Activated CD4-positive, alpha-beta T cell treated with anti-CD3 and anti-CD28 coated beads, Interleukin-2, amount 50 U/mL, for 1 hour (primary cell): ENCODE results near the gene EFS.
"Not testable (repeated sequence)": the region's sequence is repeated elsewhere in the genome, so short reads cannot be mapped to it uniquely, and the experiment has no call there.

Source experiments
- DNase-seq: peaks from one replicate; pipeline ENCODE4 v3.0.0-alpha.2; 2020

The EFS gene

DNA sequence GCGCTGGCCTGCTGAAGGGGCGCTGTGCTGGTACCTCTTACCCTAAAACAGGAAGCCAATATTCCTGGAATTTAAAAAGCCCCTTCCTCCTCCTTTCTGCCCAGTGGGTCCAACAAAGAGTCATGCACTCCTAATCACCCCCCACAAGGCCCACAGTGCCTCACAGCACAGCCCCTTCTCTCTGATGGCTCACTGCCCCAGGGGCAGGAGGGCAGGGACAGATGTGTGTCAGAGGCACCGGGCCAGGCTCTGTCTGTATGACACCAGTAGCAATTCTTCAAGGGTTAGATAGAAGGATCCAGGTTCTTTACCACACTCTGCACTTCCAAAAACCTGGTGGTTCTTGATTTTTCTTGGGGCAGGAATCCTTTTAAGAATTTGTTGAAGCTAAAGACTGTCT, 34.2 kb upstream of the EFS start:
- DNase-seq, result no peak

DNA sequence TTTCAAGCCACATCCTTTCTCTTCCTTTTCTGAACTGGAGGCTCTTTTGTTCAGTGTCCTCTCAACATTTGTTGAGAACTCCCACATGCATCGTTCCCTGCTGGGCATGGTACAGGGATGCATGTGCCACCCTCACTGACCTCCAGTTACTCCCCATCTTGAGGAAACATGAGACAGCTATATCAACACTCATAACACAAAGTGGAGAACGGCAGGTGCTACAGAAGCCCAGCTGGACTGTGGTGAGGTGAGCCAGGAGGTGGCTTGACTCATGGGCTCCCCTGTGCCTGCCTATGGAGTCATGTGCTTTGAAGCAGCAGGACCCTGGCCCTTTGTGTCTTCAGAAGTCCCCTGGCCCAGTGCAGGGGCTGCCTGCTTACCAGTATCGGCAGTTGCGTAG, 33.4 kb upstream of the EFS start:
- DNase-seq, result no peak

DNA sequence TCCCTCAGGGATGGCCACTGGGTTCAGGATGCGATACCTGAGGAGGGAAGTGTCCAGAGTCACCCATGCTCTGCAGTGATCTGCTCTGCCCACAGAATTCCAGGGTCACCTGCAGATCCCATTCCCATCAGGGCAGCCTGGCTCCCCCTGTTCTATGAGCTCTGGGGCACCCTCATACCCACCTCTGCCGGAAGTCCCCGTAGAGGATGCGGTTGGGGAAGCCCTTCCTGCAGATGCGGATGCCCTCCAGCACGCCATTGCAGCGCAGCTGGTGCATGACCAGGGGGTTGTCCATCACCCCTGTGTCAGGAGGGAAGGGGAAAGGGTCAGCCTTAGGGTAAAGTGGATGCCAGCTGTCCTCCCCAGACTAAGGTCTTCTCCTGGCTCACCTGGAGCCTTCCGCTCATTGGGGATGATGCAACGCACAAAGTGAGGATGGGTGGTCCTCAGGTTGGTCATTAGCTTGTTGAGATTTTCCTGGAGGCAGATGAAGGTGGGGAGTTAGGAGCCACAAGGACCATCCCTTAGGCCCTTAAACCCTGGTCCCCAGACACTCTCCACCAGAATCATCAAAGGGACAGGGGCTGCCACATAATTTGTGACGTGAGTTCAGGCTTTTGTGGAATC, 31.9 kb upstream of the EFS start:
- DNase-seq, result no peak

DNA sequence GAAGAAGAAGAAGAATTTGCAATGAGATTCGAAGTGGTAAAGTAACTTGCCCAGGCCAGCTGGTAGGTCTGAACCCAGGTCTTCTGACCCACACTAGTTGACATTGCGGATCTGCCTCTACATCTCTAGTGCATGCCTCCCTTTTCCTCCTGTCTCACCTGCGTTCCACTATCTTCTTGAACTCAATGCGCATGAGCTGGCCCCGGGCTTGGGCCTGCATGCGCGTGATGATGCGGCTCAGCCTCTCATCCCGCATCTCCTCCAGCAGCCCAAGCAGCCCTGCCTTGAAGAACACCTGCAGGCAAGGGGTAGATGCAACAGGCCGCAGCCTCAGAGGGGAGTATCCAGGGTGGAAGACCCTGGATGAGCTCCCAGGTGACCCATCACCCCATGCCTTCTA, 31.2 kb upstream of the EFS start:
- DNase-seq, result no peak

DNA sequence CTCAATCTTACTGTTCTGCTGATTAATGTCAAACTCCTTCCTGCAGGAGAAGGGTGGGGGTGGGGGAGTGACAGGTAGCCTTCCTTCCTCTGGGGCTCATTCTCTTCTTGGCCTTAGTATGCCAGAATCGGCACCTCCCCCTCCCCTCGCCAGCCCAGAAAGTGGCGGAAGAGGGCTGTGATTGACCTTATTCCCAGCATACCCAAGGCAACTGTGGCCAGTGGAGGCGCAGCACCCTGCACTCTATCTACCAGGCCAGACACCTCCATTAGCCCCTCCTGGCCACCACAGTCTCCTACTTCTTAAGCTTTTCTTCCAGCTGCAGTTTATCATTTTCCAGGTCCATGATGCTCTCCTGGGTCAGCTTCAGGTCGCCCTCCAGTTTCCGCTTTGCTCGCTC, 27.6 kb upstream of the EFS start:
- DNase-seq, result no peak

GRCh38 chr14:23389871-23390270, 24.9 kb upstream of the EFS start:
- DNase-seq, result not testable (repeated sequence)

GRCh38 chr14:23389396-23389795, 24.4 kb upstream of the EFS start:
- no peak for DNase-seq

GRCh38 chr14:23388996-23389395, 24.0 kb upstream of the EFS start:
- DNase-seq, result no peak

DNA sequence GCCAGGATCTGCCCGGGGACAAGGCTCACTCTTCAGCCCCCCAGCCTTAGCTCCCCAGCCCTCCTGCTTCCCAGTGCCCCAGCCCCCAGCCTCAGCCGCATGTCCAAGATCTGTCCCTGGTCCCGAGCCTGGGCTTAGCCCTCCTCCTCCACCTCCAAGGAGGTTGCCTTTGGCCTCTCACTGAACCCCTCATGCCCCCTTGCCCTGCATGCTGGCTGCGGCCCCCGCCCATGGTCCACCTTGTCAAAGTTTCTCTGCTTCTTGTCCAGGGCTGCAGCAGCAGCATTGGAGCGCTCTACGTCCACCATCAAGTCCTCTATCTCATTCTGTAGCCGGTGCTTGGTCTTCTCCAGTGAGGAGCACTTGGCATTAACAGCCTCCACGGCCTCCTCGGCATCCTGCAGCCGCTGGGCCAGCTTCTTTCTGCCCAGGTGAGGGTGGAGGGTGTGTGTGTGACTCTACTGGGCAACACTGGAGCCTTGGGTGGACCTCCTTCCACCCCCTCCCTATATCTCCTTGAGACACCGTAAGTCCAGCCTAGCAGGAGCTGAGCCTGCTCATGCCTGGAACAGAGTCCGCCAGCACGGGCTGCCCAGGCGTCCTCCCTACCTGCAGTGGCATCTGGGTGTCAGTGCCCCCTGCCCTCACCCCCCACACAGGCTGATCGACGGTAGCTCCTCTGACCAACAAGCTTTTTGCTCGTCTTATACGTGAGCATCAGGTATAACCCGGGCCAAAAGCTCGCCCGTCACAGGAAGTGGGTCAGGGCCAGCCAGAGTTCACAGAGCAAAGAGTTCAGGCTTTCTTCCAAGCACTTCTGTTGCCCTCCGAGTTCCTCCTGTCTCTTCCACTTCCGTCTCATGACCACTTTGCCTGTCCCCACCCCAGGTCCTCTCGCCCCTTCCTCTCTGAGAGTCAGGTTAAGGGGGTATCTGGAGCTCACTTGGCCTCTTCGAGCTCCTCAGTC, 23.2 kb upstream of the EFS start:
- DNase-seq, result no peak

GRCh38 chr14:23386999-23387398, 22.0 kb upstream of the EFS start:
- DNase-seq, result no peak

GRCh38 chr14:23386266-23386657, 21.3 kb upstream of the EFS start:
- not testable (repeated sequence) for DNase-seq

DNA sequence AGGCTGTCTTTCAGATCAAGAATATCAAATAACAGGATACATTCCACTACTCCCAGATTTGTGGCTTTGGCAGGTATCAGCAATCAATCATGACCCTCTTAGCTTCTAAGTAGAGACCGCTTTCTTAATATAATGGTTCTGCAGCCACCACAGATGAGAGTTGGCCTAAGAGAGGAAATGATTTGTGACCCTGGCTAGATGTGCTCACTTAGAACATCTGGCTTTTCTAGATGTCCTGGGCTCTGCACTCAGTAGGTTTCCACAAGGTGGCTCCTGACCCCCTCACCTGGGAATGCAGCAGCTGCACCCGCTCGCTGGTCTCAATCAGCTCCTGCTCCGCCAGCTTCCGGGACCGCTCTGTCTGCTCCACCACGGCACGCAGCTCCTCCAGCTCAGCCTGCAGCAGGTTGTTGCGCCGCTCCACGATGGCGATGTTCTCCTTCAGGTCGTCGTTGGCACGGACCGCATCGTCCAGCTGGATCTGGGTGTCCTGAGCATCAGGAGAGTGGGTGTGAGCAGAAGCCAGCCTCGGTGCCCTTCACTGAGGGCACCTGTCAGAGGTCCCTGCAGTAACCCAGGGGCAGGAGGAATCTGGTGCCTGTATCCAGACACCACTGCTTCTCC, 20.8 kb upstream of the EFS start:
- no peak for DNase-seq

DNA sequence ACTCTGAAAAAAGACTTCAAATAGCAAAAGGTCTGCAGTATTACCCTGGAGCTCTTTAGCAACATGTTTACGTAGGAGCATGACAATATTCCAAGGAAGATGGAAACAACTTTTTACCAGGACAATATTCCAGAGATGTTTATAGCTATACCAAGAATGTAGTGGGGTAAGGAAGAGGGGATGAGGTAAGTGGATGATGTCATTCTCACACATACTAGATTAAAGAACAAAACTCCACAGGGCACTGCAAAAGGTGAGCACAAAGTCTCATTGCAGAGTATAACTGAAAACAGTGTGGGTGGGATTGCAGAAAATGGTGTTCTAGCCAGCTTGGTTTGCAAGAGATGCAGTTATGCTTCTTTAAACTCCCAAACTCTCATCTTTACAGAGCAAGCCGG, 20.3 kb upstream of the EFS start:
- DNase-seq, result no peak

GRCh38 chr14:23384364-23385080, 19.6 kb upstream of the EFS start:
- no peak for DNase-seq

- DNase-seq, result no peak
Observed at GRCh38 chr14:23382731-23383440, 17.9 kb upstream of the EFS start.

GRCh38 chr14:23382276-23382675, 17.3 kb upstream of the EFS start:
- no peak for DNase-seq

DNA sequence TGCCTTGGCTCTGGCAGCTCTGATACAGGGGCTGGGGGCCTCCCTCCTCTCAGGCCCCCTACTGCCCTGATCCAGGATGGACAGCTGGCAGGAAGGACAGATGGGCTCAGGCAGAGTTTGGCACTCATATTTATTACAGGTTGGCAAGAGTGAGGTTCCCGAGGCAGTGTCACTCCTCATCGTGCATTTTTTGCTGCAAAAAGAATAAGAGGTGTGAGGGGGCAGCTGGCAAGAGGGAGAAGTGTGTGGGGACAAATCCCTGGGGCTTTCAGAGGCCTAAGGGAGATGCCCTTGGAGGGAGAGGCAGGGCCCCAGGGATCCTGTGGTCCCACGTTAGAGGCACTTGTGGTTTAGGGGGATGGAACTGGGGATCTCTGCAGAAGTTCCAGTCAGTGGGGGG, 16.9 kb upstream of the EFS start:
- DNase-seq, result no peak

DNA sequence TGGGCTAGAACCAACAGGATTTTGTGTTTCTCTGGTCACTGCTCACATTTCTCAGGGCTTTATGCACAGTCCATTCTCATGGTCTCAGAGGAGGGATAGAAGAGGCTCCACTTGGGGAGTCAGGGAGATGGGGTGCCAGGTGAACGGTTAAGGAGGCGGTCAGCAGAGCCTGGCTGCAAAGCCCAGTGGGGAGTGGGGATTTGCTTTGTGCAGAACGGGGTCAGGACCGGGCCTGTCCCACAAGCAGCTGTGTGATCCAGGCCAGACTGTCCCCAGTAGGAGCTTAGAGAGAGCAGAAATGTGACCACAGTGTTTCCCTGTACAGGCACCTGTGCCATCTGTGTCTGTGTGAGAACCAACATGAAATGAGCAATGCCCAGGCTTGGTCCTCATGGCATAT, 16.0 kb upstream of the EFS start:
- no peak for DNase-seq

DNA sequence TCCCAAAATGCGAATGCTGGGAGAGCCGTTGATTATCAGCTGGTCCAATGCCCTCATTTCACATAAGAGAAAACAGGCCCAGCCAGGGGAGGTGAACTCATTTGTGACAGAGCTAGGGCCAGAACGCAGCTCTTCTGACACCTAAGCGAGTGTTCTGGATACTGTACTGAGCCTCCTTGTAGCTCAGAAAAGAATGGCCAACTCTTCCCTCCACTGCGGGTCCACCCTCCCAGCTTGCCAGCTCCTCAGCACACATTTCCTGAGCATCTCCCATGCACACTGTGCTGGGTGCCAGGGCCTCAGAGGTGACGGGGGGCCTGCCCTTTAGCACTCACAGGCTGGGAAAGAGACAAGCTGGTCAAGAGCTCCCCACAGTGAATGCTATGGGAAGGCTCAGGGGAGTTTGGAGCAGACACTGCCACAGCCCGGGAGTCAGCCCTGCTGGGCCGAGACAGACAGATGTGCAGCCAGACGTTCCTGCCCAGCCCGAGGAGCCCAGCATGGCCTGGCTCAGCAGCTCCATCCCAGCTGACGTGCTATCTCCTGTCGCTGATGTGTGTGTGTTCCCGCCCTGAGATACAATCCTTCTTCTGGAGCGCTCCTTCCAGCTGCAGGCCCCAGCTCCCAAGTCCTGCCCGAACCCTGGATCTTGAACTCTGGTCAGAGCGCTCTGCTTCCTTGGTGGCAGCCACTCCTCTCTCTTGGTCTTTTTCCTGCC, 15.4 kb upstream of the EFS start:
- DNase-seq, result no peak

GRCh38 chr14:23379366-23380196, 14.6 kb upstream of the EFS start:
- peak; percentile 70 for DNase-seq

- DNase-seq, result no peak
Observed at GRCh38 chr14:23378612-23379220, 13.7 kb upstream of the EFS start.
